Activated CD8-positive, alpha-beta memory T cell treated with anti-CD3 and anti-CD28 coated beads for 1 hour (primary cell): ENCODE data around the gene CCDC24.

Experiments used
- DNase-seq, 2 donors: peaks; one replicate each; pipeline ENCODE4 v3.0.0-alpha.2; 2020; ENCODE audit warnings: low read depth in 1 of 2; ENCODE audit errors: extremely low read depth in 1 of 2

Gene CCDC24

GRCh38 chr1:43991476-43992231 is at the start of gene CCDC24:
CCDC24 (plus strand) TSS chr1:43991599; CDS start chr1:43991879, 280 bp downstream.
- peak; percentile 36 to 62 for DNase-seq

- DNase-seq: no peak
Observed at GRCh38 chr1:43942411-43942810, 49.0 kb upstream of the CCDC24 start.

GRCh38 chr1:43944860-43945259 is 46.5 kb upstream of the CCDC24 start:
- DNase-seq: no peak

GRCh38 chr1:43945674-43946235 is 45.6 kb upstream of the CCDC24 start:
- no peak for DNase-seq

- peak; percentile 86 to 89 for DNase-seq
Observed at GRCh38 chr1:43946236-43947060, 45.0 kb upstream of the CCDC24 start, which contains the start of gene IPO13. IPO13 (plus strand) TSS chr1:43946950; CDS start chr1:43947601, 651 bp downstream.

GRCh38 chr1:43947061-43947873 is 44.1 kb upstream of the CCDC24 start:
- DNase-seq: no peak

GRCh38 chr1:43947874-43948437 is 43.4 kb upstream of the CCDC24 start:
- DNase-seq: no peak

- no peak for DNase-seq
Observed at GRCh38 chr1:43949678-43950077, 41.7 kb upstream of the CCDC24 start.

- no peak for DNase-seq
Observed at GRCh38 chr1:43951021-43951985, 40.1 kb upstream of the CCDC24 start.

- no peak for DNase-seq
Observed at GRCh38 chr1:43952731-43953346, 38.6 kb upstream of the CCDC24 start.

- no peak for DNase-seq
Observed at GRCh38 chr1:43953361-43953760, 38.0 kb upstream of the CCDC24 start.

GRCh38 chr1:43954036-43954435 is 37.4 kb upstream of the CCDC24 start:
- DNase-seq: no peak

GRCh38 chr1:43956234-43956633 is 35.2 kb upstream of the CCDC24 start:
- no peak for DNase-seq

GRCh38 chr1:43957407-43958040 is 33.9 kb upstream of the CCDC24 start:
- no peak for DNase-seq

- no peak for DNase-seq
Observed at GRCh38 chr1:43958351-43959255, 32.8 kb upstream of the CCDC24 start.

- no peak for DNase-seq
Observed at GRCh38 chr1:43960798-43961197, 30.6 kb upstream of the CCDC24 start.

- DNase-seq: no peak
Observed at GRCh38 chr1:43961692-43962091, 29.7 kb upstream of the CCDC24 start.
